SK-N-SH treated with all-trans-retinoic acid at 6 μM for 48 hours (cell line): ENCODE results near the gene ASAP2.

Experiments
- RARB ChIP-seq: fragments of 250-450 bp; sonication (Bioruptor Pico); IDR thresholded peaks from 2 replicates; pipeline ENCODE4 v1.8.0; 2021; ENCODE audit warnings: mild to moderate bottlenecking, moderate library complexity
- TSHZ2 ChIP-seq: fragments of 250-450 bp; sonication (Bioruptor Pico); IDR thresholded peaks from 2 replicates; pipeline ENCODE4 v1.5.0; 2020; ENCODE audit warnings: mild to moderate bottlenecking, moderate library complexity
- ZNF8 ChIP-seq: fragments of 450-650 bp; formaldehyde crosslinking; IDR thresholded peaks from 2 replicates; pipeline ENCODE4 v1.5.0; 2020; ENCODE audit warnings: mild to moderate bottlenecking, moderate library complexity

DNA sequence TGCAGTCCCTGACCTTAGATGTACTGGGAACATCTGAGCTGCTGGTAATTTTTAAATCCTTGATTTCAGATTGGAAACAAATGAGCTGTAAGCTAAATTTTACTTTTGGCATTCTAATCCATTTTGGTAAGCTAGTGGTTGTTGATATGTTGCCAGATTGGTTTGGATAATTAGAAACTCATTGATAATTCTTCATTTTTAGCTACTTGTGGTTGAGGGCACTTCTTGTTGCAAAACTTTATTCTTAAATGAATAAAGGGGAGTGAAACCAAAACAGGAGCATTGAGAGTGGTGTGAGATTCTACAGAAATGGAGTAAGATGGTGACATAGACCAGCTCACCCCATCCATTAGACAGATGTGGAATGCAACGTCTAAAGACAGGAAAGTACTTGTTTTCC is 152.2 kb downstream of the ASAP2 start:
- no peak for TF ChIP-seq ZNF8 (CRISPR knock-in tag)
- TF ChIP-seq TSHZ2 (CRISPR knock-in tag) = no peak
- TF ChIP-seq RARB = no peak
